Measurements from ENCODE around the gene ABCA5. TPM values are rescaled to one million over a fixed set of nuclear protein-coding genes. Genes with fewer than 3 reads are reported as not detected.

The ABCA5 gene
- total and polyA plus RNA-seq, 2 donors (not counting 1 experiment from before 2014, with no cell fraction given): 9.8 to 37.2 TPM

DNA sequence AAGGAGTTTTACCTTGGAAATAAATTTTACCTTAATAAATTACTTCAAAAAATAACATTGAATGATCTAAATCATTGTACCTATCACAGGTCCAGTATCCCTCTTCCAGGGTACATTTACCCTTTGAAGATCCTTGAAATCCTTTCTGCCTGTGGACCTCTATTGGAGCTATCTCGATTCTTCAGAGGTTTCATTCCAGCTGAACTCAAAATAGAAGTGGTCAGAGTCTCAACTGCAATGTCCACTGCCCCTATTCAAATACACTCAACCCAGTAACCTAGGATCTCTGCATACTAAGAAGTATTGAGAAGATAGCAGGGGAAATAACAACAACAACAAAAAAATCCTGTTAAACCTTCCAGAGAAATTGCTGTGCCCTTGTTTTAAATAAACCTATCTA is 9.3 kb downstream of the ABCA5 start:
- POLR2A ChIA-PET: no interaction called here
- H3K79me2 ChIP-seq (ENCODE audit: control insufficient read depth, insufficient read depth, low read length): peaks cover 20% of the 10 kb centered on the region
- Mint-ChIP-seq H3K9me3 (ENCODE audit: insufficient read depth) (no peaks in the 10 kb centered on the region), H3K4me3 (no peak overlapping the region), H3K4me1 (peaks cover 2% of the 10 kb centered on the region), H3K27me3 (no peaks in the 10 kb centered on the region), H3K27ac (no peak overlapping the region)
- no peak overlapping the region for H3K9ac ChIP-seq (ENCODE audit: low read length)
- H4K20me1 ChIP-seq (ENCODE audit: control insufficient read depth, insufficient read depth, low read length, poor library complexity, severe bottlenecking): no peaks in the 10 kb centered on the region
- no peaks in the 10 kb centered on the region for H3K4me1 ChIP-seq (ENCODE audit: control insufficient read depth in 2 of 2, insufficient read depth in 2 of 2, low read length in 2 of 2)
- TF ChIP-seq, protein P1, sequence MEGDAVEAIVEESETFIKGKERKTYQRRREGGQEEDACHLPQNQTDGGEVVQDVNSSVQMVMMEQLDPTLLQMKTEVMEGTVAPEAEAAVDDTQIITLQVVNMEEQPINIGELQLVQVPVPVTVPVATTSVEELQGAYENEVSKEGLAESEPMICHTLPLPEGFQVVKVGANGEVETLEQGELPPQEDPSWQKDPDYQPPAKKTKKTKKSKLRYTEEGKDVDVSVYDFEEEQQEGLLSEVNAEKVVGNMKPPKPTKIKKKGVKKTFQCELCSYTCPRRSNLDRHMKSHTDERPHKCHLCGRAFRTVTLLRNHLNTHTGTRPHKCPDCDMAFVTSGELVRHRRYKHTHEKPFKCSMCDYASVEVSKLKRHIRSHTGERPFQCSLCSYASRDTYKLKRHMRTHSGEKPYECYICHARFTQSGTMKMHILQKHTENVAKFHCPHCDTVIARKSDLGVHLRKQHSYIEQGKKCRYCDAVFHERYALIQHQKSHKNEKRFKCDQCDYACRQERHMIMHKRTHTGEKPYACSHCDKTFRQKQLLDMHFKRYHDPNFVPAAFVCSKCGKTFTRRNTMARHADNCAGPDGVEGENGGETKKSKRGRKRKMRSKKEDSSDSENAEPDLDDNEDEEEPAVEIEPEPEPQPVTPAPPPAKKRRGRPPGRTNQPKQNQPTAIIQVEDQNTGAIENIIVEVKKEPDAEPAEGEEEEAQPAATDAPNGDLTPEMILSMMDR (IDR thresholded peaks at IDR 0.05): no peak
- no peak for TF ChIP-seq EZH2 (IDR thresholded peaks at IDR 0.05; ENCODE audit: borderline replicate concordance, insufficient read depth, low read depth, low read length, poor library complexity, severe bottlenecking)
- ATAC-seq (ENCODE audit: low read depth) (no peak), DNase-seq (no peak)
- no peak overlapping the region for H3K4me3 ChIP-seq (ENCODE audit: control extremely low read depth in 1 of 5, extremely low read depth in 1 of 5, insufficient read depth in 1 of 5, low read depth in 2 of 5, low read length in 4 of 5)
- no peaks in the 10 kb centered on the region for H3K36me3 ChIP-seq (replicated peaks in 1 of 2; ENCODE audit: control extremely low read depth in 1 of 2, control insufficient read depth in 1 of 2, extremely low read depth in 1 of 2, insufficient read depth in 2 of 2, low read length in 1 of 2)
- H3K27me3 ChIP-seq (replicated peaks in 1 of 4; ENCODE audit: control extremely low read depth in 1 of 4, control insufficient read depth in 3 of 4, insufficient read depth in 4 of 4, low read length in 3 of 4): no peaks in the 10 kb centered on the region
- CTCF ChIA-PET: no interaction called here
- no peak overlapping the region for H3K27ac ChIP-seq (ENCODE audit: low read length in 2 of 2)
- intact Hi-C loops (cut with micrococcal nuclease): no loop called here
- no peak overlapping the region for H2AFZ ChIP-seq (ENCODE audit: insufficient read depth, low read depth, low read length, poor library complexity, severe bottlenecking)
- no peak overlapping the region for H3K4me2 ChIP-seq (replicated peaks; ENCODE audit: low read depth, low read length, poor library complexity, severe bottlenecking)
- H3K9me3 ChIP-seq (ENCODE audit: control extremely low read depth in 1 of 3, control insufficient read depth in 2 of 3, insufficient read depth in 1 of 3, low read length in 2 of 3): no peaks in the 10 kb centered on the region
- WGBS (ENCODE audit: insufficient coverage): no CpG with 5 or more reads among the region's 1 CpG

DNA sequence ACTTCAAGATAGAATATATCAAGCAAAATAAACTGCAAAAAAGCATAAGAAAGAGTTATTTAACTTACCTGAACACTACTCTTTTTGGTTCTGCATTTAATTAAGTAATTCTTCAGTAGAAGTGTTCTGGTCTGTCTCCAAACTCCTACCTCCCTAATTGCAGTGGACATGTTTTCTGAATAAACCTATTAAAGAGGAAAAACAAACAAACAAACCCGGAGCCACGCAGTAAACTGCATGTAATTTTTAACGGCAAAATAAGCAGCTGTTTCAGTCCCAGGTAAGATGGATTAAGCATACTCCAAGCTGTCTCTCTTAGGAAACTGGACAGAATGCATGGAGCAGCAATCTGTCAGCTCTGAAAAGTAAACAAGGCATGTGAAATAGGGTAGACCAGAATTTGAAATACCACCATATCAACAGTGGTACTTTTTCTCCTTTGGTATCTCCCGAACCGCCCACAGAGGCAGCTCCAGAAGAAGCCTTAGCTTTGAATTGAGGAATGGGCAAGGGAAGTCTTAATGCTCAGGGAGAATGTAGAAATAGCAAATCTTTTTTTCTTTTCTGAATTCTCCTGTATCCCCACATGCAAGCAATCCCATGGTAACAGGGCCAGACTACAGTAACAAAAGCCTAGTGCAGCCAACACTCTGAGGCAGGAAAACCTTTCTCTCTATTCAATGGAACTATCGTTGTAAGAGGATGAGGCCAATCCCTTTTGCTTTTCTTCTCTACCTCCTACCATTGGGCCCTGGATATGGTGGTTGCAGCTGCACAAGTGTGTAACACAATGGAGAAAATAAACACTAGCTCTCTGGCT is 12.5 kb downstream of the ABCA5 start:
- no peak overlapping the region for H3K27ac ChIP-seq (ENCODE audit: low read length in 2 of 2)
- no peaks in the 10 kb centered on the region for H3K36me3 ChIP-seq (replicated peaks in 1 of 2; ENCODE audit: control extremely low read depth in 1 of 2, control insufficient read depth in 1 of 2, extremely low read depth in 1 of 2, insufficient read depth in 2 of 2, low read length in 1 of 2)
- ChIA-PET POLR2A (no interaction called here), CTCF (interaction anchor here (0.7 kb wide), 1 partner anchor 75 kb away, joined by 3 read pairs; no protein-coding TSS in a partner anchor)
- no peaks in the 10 kb centered on the region for H4K20me1 ChIP-seq (ENCODE audit: control insufficient read depth, insufficient read depth, low read length, poor library complexity, severe bottlenecking)
- H3K27me3 ChIP-seq (replicated peaks in 1 of 4; ENCODE audit: control extremely low read depth in 1 of 4, control insufficient read depth in 3 of 4, insufficient read depth in 4 of 4, low read length in 3 of 4): no peaks in the 10 kb centered on the region
- H3K79me2 ChIP-seq (ENCODE audit: control insufficient read depth, insufficient read depth, low read length): peaks cover 16% of the 10 kb centered on the region
- H3K27ac Mint-ChIP-seq: no peak overlapping the region
- peaks cover 2% of the 10 kb centered on the region for H3K4me1 Mint-ChIP-seq
- no peaks in the 10 kb centered on the region for H3K9me3 Mint-ChIP-seq (ENCODE audit: insufficient read depth)
- H3K9ac ChIP-seq (ENCODE audit: low read length): no peak overlapping the region
- intact Hi-C loops (cut with micrococcal nuclease): no loop called here
- ATAC-seq (ENCODE audit: low read depth) (no peak), DNase-seq (no peak)
- no peak overlapping the region for H2AFZ ChIP-seq (ENCODE audit: insufficient read depth, low read depth, low read length, poor library complexity, severe bottlenecking)
- no peak overlapping the region for H3K4me3 ChIP-seq (ENCODE audit: control extremely low read depth in 1 of 5, extremely low read depth in 1 of 5, insufficient read depth in 1 of 5, low read depth in 2 of 5, low read length in 4 of 5)
- no peaks in the 10 kb centered on the region for H3K9me3 ChIP-seq (ENCODE audit: control extremely low read depth in 1 of 3, control insufficient read depth in 2 of 3, insufficient read depth in 1 of 3, low read length in 2 of 3)
- H3K4me1 ChIP-seq (ENCODE audit: control insufficient read depth in 2 of 2, insufficient read depth in 2 of 2, low read length in 2 of 2): no peaks in the 10 kb centered on the region
- H3K4me3 Mint-ChIP-seq: no peak overlapping the region
- TF ChIP-seq EZH2 (IDR thresholded peaks at IDR 0.05; ENCODE audit: borderline replicate concordance, insufficient read depth, low read depth, low read length, poor library complexity, severe bottlenecking): no peak
- TF ChIP-seq, protein P1 (IDR thresholded peaks at IDR 0.05): no peak
- WGBS (ENCODE audit: insufficient coverage): 88% methylated on average over 3 of the region's 6 CpGs
- H3K4me2 ChIP-seq (replicated peaks; ENCODE audit: low read depth, low read length, poor library complexity, severe bottlenecking): no peak overlapping the region
- H3K27me3 Mint-ChIP-seq: no peaks in the 10 kb centered on the region
